A549 (cell line): ENCODE measurements around the gene NUDT1. TPM values are rescaled to one million over a fixed set of nuclear protein-coding genes. Genes with fewer than 3 reads are reported as not detected.

Experiments used
- ATAC-seq, 2 experiments: fragments of 200-7000 bp in 1 of 2; fragments of >200 bp in 1 of 2; cut with Nextera tagmentation in 1 of 2; cut with Tn5 transposase in 1 of 2; 3 replicates each; pipeline versions ENCODE4 v1.8.0 to v1.9.1; 2018 to 2020; ENCODE audit warnings: mild to moderate bottlenecking in 1 of 2, moderate library complexity in 1 of 2
- CTCF ChIA-PET: fragments of 300-600 bp; sonication (Branson Sonifier 250); formaldehyde crosslinking; extraction: SDS; loops from one replicate; lab custom pipeline; 2021; ENCODE audit warnings: antibody characterized with exemption, inconsistent platforms; lab: Yijun Ruan, JAX
- POLR2A ChIA-PET: fragments of 350-600 bp; formaldehyde crosslinking; extraction: SDS; loops from one replicate; lab custom pipeline; 2021; ENCODE audit warnings: antibody characterized with exemption, inconsistent platforms; lab: Yijun Ruan, JAX
- DNase-seq, 2 experiments: peaks; one replicate each; pipeline versions ENCODE4 v3.0.0 to v3.0.0-alpha.2; 2011 to 2016; ENCODE audit warnings: low read depth in 1 of 2, low spot score in 1 of 2
- FAIRE-seq: peaks from 2 replicates; lab custom pipeline; 2011; peaks lifted over from hg19 to GRCh38; lab: Jason Lieb, UNC
- H3K27ac ChIP-seq, 2 experiments: fragments of >200 bp; sonication (Bioruptor Twin); formaldehyde crosslinking; 3 replicates each; pipeline ENCODE4 v1.5.1; 2016 to 2017
- H3K4me1 ChIP-seq: fragments of >200 bp; sonication (Bioruptor Twin); formaldehyde crosslinking; 3 replicates; pipeline ENCODE4 v1.6.1; 2016
- H3K4me2 ChIP-seq: fragments of >200 bp; sonication (Bioruptor Twin); formaldehyde crosslinking; 3 replicates; pipeline ENCODE4 v1.6.1; 2016
- H3K4me3 ChIP-seq: fragments of >200 bp; sonication (Bioruptor Twin); formaldehyde crosslinking; 3 replicates; pipeline ENCODE4 v1.5.1; 2016
- H3K9me3 ChIP-seq: fragments of >200 bp; sonication (Bioruptor Twin); formaldehyde crosslinking; 3 replicates; pipeline ENCODE4 v1.6.1; 2016
- BHLHE40 ChIP-seq: IDR thresholded peaks from 2 replicates; pipeline ENCODE4 v1.6.1; 2012; ENCODE audit warnings: low read depth, low read length, inconsistent platforms
- CEBPB ChIP-seq, 2 experiments: fragments of >200 bp in 1 of 2; sonication (Bioruptor Twin) in 1 of 2; formaldehyde crosslinking in 1 of 2; IDR thresholded peaks; 2 replicates each; pipeline ENCODE4 v1.6.1; 2012 to 2016
- CHD4 ChIP-seq: fragments of 200-600 bp; sonication (generic); IDR thresholded peaks from 2 replicates; pipeline ENCODE4 v1.6.1; 2016; ENCODE audit warnings: antibody characterized with exemption, mild to moderate bottlenecking, borderline replicate concordance
- EHF ChIP-seq: fragments of 250-450 bp; sonication (Bioruptor Pico); IDR thresholded peaks from 2 replicates; pipeline ENCODE4 v1.5.0; 2020; ENCODE audit warnings: mild to moderate bottlenecking
- EHMT2 ChIP-seq: fragments of 200-600 bp; sonication (generic); IDR thresholded peaks from 2 replicates; pipeline ENCODE4 v1.6.1; 2016; ENCODE audit warnings: antibody characterized with exemption, low read depth, mild to moderate bottlenecking, moderate library complexity
- EP300 ChIP-seq, 2 experiments: fragments of >200 bp; sonication (Bioruptor Twin); formaldehyde crosslinking; IDR thresholded peaks; 2 replicates in 1 of 2; 3 replicates in 1 of 2; pipeline ENCODE4 v1.6.1; 2016 to 2017
- FOSB ChIP-seq: fragments of 250-450 bp; sonication (Bioruptor Pico); IDR thresholded peaks from 2 replicates; pipeline ENCODE4 v1.5.0; 2020; ENCODE audit warnings: mild to moderate bottlenecking, moderate library complexity
- FOSL2 ChIP-seq, 2 experiments: fragments of 450-650 bp in 1 of 2; fragments of >200 bp in 1 of 2; sonication (Bioruptor Twin) in 1 of 2; formaldehyde crosslinking; IDR thresholded peaks; 2 replicates each; pipeline versions ENCODE4 v1.5.0 to v1.6.1; 2016 to 2020; ENCODE audit warnings: mild to moderate bottlenecking in 1 of 2, moderate library complexity in 1 of 2
- FOXS1 ChIP-seq: fragments of 250-450 bp; sonication (Bioruptor Pico); IDR thresholded peaks from 2 replicates; pipeline ENCODE4 v1.5.0; 2020; ENCODE audit warnings: mild to moderate bottlenecking, moderate library complexity
- MAZ ChIP-seq: fragments of 150-350 bp; IDR thresholded peaks from 2 replicates; pipeline ENCODE4 v1.6.1; 2014; ENCODE audit warnings: antibody characterized with exemption, low read depth, low read length, borderline replicate concordance
- MYC ChIP-seq: IDR thresholded peaks from 2 replicates; pipeline ENCODE4 v1.6.1; 2012; ENCODE audit warnings: mild to moderate bottlenecking, inconsistent platforms, low read length, improper control_type of control experiment, borderline replicate concordance
- NFE2L2 ChIP-seq: fragments of 150-350 bp; conservative IDR thresholded peaks from 2 replicates; pipeline ENCODE4 v1.6.1; 2014; ENCODE audit warnings: low read length
- NPAS2 ChIP-seq: fragments of 250-450 bp; sonication (Bioruptor Pico); IDR thresholded peaks from 2 replicates; pipeline ENCODE4 v1.8.0; 2022; ENCODE audit warnings: mild to moderate bottlenecking, moderate library complexity, borderline replicate concordance
- PHF8 ChIP-seq: fragments of 200-600 bp; sonication (generic); IDR thresholded peaks from 2 replicates; pipeline ENCODE4 v1.6.1; 2016; ENCODE audit warnings: low read depth, mild to moderate bottlenecking, antibody characterized with exemption, moderate library complexity, borderline replicate concordance
- POLR2AphosphoS2 ChIP-seq: conservative IDR thresholded peaks from 2 replicates; pipeline ENCODE4 v1.6.1; 2012; ENCODE audit warnings: low read length, improper control_type of control experiment, inconsistent platforms
- RAD21 ChIP-seq, 2 experiments: fragments of >200 bp in 1 of 2; sonication (Bioruptor Twin) in 1 of 2; formaldehyde crosslinking in 1 of 2; IDR thresholded peaks in 1 of 2; conservative IDR thresholded peaks in 1 of 2; 2 replicates in 1 of 2; 3 replicates in 1 of 2; pipeline ENCODE4 v1.6.1; 2012 to 2018; ENCODE audit warnings: inconsistent platforms in 1 of 2
- SMC3 ChIP-seq: fragments of >200 bp; sonication (Bioruptor Twin); formaldehyde crosslinking; IDR thresholded peaks from 3 replicates; pipeline ENCODE4 v1.6.1; 2018; ENCODE audit warnings: inconsistent platforms
- TP53 ChIP-seq: fragments of 250-450 bp; sonication (Bioruptor Pico); IDR thresholded peaks from 2 replicates; pipeline ENCODE4 v1.5.0; 2021; ENCODE audit warnings: mild to moderate bottlenecking, moderate library complexity
- ZC3H11A ChIP-seq: fragments of 450-650 bp; IDR thresholded peaks from 2 replicates; pipeline ENCODE4 v1.6.1; 2014; ENCODE audit warnings: antibody characterized with exemption, mild to moderate bottlenecking
- WGBS: methylation state at CpG from one replicate; pipeline ENCODE4 v1.1.6; 2017; ENCODE audit errors: missing lambda C conversion rate; 5-methylcytosine and 5-hydroxymethylcytosine counted together
- polyA plus RNA-seq, 4 experiments: library from polyadenylated mRNA; depleted of rRNA in 3 of 4; stranded (reverse); fragments of >200 nt; fragmentation: RNase III in 1 of 4; extraction: RNeasy Plus Mini Kit Qiagen cat#74134 plus additional on column Dnase treatment in 1 of 4; gene quantifications; 2 replicates in 3 of 4; 3 replicates in 1 of 4; pipeline ENCODE4 v1.2.3, GENCODE V29; 2011 to 2017
- TF ChIP-seq, protein P1 (sequence below): fragments of 450-650 bp; IDR thresholded peaks from 2 replicates; pipeline ENCODE4 v1.6.1; 2014; ENCODE audit warnings: antibody characterized with exemption
- TF ChIP-seq, protein P2 (sequence below): IDR thresholded peaks from 2 replicates; pipeline ENCODE4 v1.6.1; 2012
- TF ChIP-seq, protein P3 (sequence below): fragments of 150-350 bp; IDR thresholded peaks from 2 replicates; pipeline ENCODE4 v1.6.1; 2014; ENCODE audit warnings: low read depth, mild to moderate bottlenecking, low read length
- TF ChIP-seq, protein P4 (sequence below): fragments of 200-600 bp; sonication (generic); IDR thresholded peaks from 2 replicates; pipeline ENCODE4 v1.6.1; 2016; ENCODE audit warnings: antibody characterized with exemption, mild to moderate bottlenecking, moderate library complexity
- TF ChIP-seq, protein P5 (sequence below): IDR thresholded peaks from 2 replicates; pipeline ENCODE4 v1.6.1; 2012

Gene NUDT1
- polyA plus RNA-seq, 2 of the 4 experiments (the other 2 are of a cell fraction): 38.3 to 92.3 TPM

DNA sequence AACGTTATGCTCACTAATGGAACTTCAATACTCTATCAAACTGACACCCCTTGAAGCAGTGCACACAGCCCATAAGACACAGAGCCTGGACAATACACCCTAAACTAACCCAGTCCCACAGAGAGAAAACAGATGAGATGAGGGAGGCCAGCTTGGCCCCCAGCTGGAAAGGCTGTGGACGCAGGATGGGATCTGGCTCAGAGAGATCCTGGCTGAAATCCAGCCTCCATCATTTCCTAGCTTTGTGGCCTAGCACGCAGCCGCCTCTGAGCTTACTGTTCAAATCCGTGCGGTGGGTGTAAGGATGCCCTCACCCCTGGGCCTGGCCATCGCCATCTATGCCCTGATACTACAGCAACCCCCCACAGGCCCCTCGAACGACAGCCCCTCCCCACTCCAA lies 39.5 kb downstream of the NUDT1 start:
- no peak for ATAC-seq
- WGBS: 92% methylated on average over 9 of the region's 9 CpGs
- no peak for DNase-seq
- ChIA-PET CTCF (no interaction called here), POLR2A (no interaction called here)
- TF ChIP-seq EHF (no peak), BHLHE40 (no peak), FOSB (no peak), PHF8 (no peak), NFE2L2 (no peak), EP300 (IDR thresholded peaks at IDR 0.05) (no peak)
- H3K27ac ChIP-seq: no peak overlapping the region
- H3K9me3 ChIP-seq: no peaks in the 10 kb centered on the region
- H3K4me1 ChIP-seq: no peaks in the 10 kb centered on the region
- FAIRE-seq: no peak
- no peak overlapping the region for H3K4me2 ChIP-seq
- no peak overlapping the region for H3K4me3 ChIP-seq

DNA sequence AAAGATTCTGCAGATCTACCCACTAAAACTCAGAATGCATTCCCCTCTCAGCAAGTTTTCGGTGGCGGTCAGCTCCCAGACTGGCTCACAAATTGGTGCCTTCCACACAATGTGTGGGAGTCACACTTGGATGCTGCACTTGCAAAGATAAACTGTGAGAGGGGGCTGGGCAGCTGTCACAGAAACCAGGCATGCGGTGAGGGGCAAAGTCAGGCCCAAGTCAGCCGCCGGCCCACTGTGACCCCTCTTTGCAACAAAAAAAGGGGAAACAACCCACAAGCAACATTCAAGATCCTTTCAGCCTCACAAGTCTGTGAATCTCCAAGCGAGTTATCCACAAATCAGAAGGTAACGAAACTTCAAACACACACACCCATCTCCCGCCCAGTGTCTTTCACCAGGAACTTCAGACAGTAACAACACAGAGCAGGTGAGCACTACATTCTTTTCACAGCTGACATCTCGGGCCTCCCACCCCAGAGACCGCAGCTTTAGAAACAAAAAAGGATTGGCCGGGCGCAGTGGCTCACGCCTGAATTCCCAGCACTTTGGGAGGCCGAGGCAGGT lies 40.2 kb downstream of the NUDT1 start:
- Histone ChIP-seq H3K4me2 (no peak overlapping the region), H3K4me3 (no peak overlapping the region), H3K4me1 (no peaks in the 10 kb centered on the region), H3K9me3 (no peaks in the 10 kb centered on the region), H3K27ac (no peak overlapping the region)
- FAIRE-seq (no peak), ATAC-seq (no peak), DNase-seq (no peak)
- CTCF ChIA-PET: interaction anchor here (0.7 kb wide), 1 partner anchor 49 kb away, joined by 4 read pairs; no protein-coding TSS in a partner anchor
- TF ChIP-seq TP53 (CRISPR knock-in tag): no peak
- TF ChIP-seq FOSL2 (IDR thresholded peaks at IDR 0.05): no peak
- no peak for TF ChIP-seq FOSL2 (CRISPR knock-in tag; IDR thresholded peaks at IDR 0.05)
- TF ChIP-seq, protein P1, sequence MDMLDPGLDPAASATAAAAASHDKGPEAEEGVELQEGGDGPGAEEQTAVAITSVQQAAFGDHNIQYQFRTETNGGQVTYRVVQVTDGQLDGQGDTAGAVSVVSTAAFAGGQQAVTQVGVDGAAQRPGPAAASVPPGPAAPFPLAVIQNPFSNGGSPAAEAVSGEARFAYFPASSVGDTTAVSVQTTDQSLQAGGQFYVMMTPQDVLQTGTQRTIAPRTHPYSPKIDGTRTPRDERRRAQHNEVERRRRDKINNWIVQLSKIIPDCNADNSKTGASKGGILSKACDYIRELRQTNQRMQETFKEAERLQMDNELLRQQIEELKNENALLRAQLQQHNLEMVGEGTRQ: no peak
- no peak for TF ChIP-seq POLR2AphosphoS2
- TF ChIP-seq FOXS1 (CRISPR knock-in tag): no peak
- TF ChIP-seq, protein P2, sequence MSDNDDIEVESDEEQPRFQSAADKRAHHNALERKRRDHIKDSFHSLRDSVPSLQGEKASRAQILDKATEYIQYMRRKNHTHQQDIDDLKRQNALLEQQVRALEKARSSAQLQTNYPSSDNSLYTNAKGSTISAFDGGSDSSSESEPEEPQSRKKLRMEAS: no peak
- TF ChIP-seq EHMT2: no peak
- no peak for TF ChIP-seq ZC3H11A
- no peak for TF ChIP-seq BHLHE40
- TF ChIP-seq NPAS2 (CRISPR knock-in tag): no peak
- no peak for TF ChIP-seq CHD4
- TF ChIP-seq, protein P3, sequence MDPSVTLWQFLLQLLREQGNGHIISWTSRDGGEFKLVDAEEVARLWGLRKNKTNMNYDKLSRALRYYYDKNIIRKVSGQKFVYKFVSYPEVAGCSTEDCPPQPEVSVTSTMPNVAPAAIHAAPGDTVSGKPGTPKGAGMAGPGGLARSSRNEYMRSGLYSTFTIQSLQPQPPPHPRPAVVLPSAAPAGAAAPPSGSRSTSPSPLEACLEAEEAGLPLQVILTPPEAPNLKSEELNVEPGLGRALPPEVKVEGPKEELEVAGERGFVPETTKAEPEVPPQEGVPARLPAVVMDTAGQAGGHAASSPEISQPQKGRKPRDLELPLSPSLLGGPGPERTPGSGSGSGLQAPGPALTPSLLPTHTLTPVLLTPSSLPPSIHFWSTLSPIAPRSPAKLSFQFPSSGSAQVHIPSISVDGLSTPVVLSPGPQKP: no peak
- TF ChIP-seq RAD21 (conservative IDR thresholded peaks at IDR 0.05 in 1 of 2, IDR thresholded peaks at IDR 0.05 in 1 of 2): no peak
- TF ChIP-seq CEBPB (IDR thresholded peaks at IDR 0.05): no peak
- TF ChIP-seq, protein P4, sequence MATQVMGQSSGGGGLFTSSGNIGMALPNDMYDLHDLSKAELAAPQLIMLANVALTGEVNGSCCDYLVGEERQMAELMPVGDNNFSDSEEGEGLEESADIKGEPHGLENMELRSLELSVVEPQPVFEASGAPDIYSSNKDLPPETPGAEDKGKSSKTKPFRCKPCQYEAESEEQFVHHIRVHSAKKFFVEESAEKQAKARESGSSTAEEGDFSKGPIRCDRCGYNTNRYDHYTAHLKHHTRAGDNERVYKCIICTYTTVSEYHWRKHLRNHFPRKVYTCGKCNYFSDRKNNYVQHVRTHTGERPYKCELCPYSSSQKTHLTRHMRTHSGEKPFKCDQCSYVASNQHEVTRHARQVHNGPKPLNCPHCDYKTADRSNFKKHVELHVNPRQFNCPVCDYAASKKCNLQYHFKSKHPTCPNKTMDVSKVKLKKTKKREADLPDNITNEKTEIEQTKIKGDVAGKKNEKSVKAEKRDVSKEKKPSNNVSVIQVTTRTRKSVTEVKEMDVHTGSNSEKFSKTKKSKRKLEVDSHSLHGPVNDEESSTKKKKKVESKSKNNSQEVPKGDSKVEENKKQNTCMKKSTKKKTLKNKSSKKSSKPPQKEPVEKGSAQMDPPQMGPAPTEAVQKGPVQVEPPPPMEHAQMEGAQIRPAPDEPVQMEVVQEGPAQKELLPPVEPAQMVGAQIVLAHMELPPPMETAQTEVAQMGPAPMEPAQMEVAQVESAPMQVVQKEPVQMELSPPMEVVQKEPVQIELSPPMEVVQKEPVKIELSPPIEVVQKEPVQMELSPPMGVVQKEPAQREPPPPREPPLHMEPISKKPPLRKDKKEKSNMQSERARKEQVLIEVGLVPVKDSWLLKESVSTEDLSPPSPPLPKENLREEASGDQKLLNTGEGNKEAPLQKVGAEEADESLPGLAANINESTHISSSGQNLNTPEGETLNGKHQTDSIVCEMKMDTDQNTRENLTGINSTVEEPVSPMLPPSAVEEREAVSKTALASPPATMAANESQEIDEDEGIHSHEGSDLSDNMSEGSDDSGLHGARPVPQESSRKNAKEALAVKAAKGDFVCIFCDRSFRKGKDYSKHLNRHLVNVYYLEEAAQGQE: no peak
- TF ChIP-seq FOSB: no peak
- TF ChIP-seq SMC3: no peak
- TF ChIP-seq MYC: no peak
- TF ChIP-seq MAZ: no peak
- TF ChIP-seq, protein P5, sequence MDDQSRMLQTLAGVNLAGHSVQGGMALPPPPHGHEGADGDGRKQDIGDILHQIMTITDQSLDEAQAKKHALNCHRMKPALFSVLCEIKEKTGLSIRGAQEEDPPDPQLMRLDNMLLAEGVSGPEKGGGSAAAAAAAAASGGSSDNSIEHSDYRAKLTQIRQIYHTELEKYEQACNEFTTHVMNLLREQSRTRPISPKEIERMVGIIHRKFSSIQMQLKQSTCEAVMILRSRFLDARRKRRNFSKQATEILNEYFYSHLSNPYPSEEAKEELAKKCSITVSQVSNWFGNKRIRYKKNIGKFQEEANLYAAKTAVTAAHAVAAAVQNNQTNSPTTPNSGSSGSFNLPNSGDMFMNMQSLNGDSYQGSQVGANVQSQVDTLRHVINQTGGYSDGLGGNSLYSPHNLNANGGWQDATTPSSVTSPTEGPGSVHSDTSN: no peak
- POLR2A ChIA-PET: no interaction called here
- WGBS: 92% methylated on average over 14 of the region's 14 CpGs
